K562 (cell line): ENCODE results near the gene POPDC2. TPM values are rescaled to one million over a fixed set of nuclear protein-coding genes. Genes with fewer than 3 reads are reported as not detected.
A peak's percentile ranks its signal among the peaks of the same experiment; 100 is the strongest.

Experiments
- ATAC-seq: fragments of 200-7000 bp; cut with Tn5 transposase; 3 replicates; pipeline ENCODE4 v1.9.1; 2020; ENCODE audit warnings: moderate library complexity
- BruUV-seq: library from RNA; stranded (reverse); fragments of 400-500 nt; replicated peaks from 2 replicates; lab custom pipeline; 2021; lab: Mats Ljungman, UMichigan
- CTCF ChIA-PET: fragments of 300-600 bp; formaldehyde crosslinking; extraction: SDS; loops from one replicate; lab custom pipeline; 2021; ENCODE audit warnings: low intra/inter-chr PET ratio; lab: Yijun Ruan, JAX
- POLR2A ChIA-PET: fragments of 300-600, 350-650 bp; sonication (Branson Sonifier 250); formaldehyde crosslinking; extraction: SDS; loops from one replicate; lab custom pipeline; 2021; ENCODE audit warnings: antibody characterized with exemption, inconsistent platforms; lab: Yijun Ruan, JAX
- DNase-seq, 4 experiments: peaks; one replicate each; pipeline versions ENCODE4 v3.0.0 to v3.0.0-alpha.2; 2011 to 2018; ENCODE audit warnings: low spot score in 3 of 4, mixed read lengths in 3 of 4; ENCODE audit errors: extremely low read depth in 1 of 4
- FAIRE-seq: peaks from 2 replicates; lab custom pipeline; 2011; peaks lifted over from hg19 to GRCh38; lab: Jason Lieb, UNC
- H2AFZ ChIP-seq: 2 replicates; pipeline ENCODE4 v1.6.0; 2011; ENCODE audit warnings: low read depth, low read length, control low read depth, inconsistent platforms
- H3K27ac ChIP-seq: fragments of 200-600 bp; 3 replicates; pipeline ENCODE4 v1.8.0; 2011; ENCODE audit warnings: low read depth, mild to moderate bottlenecking, control low read depth, inconsistent platforms, low read length, moderate library complexity, mixed read lengths; ENCODE audit errors: extremely low read depth
- H3K27me3 ChIP-seq, 2 experiments: fragments of 300-600 bp in 1 of 2; 2 replicates in 1 of 2; 3 replicates in 1 of 2; pipeline versions ENCODE4 v1.6.0 to v1.8.0; 2011; ENCODE audit warnings: inconsistent platforms in 2 of 2, low read length in 2 of 2, mild to moderate bottlenecking in 1 of 2, mixed read lengths in 1 of 2, moderate library complexity in 1 of 2; ENCODE audit not compliant: control insufficient read depth in 2 of 2, insufficient read depth in 2 of 2
- H3K36me3 ChIP-seq: fragments of 300-600 bp; 3 replicates; pipeline ENCODE4 v1.8.0; 2011; ENCODE audit warnings: mild to moderate bottlenecking, low read length, inconsistent platforms; ENCODE audit not compliant: control insufficient read depth, insufficient read depth
- H3K4me1 ChIP-seq, 2 experiments: fragments of 200-600 bp in 1 of 2; replicated peaks in 1 of 2; 2 replicates in 1 of 2; 3 replicates in 1 of 2; pipeline versions ENCODE4 v1.5.1 to v1.8.0; 2011; ENCODE audit warnings: inconsistent platforms in 2 of 2, low read length in 2 of 2, mild to moderate bottlenecking in 1 of 2, mixed read lengths in 1 of 2, moderate library complexity in 1 of 2; ENCODE audit not compliant: control insufficient read depth in 2 of 2, insufficient read depth in 2 of 2
- H3K4me2 ChIP-seq: 2 replicates; pipeline ENCODE4 v1.6.1; 2011; ENCODE audit warnings: low read length, control low read depth, inconsistent platforms, mixed read lengths; ENCODE audit not compliant: insufficient read depth
- H3K4me3 ChIP-seq: fragments of 200-600 bp; sonication (generic), shearing (Covaris generic); 2 replicates; pipeline ENCODE4 v1.5.1; 2016; ENCODE audit warnings: control low read depth, inconsistent platforms
- H3K79me2 ChIP-seq: fragments of 200-600 bp; 3 replicates; pipeline ENCODE4 v1.8.0; 2011; ENCODE audit warnings: low read length, inconsistent platforms; ENCODE audit not compliant: control insufficient read depth, insufficient read depth
- H3K9ac ChIP-seq, 2 experiments: 2 replicates each; pipeline versions ENCODE4 v1.6.0 to v1.6.1; 2011; ENCODE audit warnings: low read depth in 2 of 2, low read length in 2 of 2, control low read depth in 1 of 2, inconsistent platforms in 1 of 2, mild to moderate bottlenecking in 1 of 2, mixed read lengths in 1 of 2; ENCODE audit not compliant: insufficient read depth in 1 of 2
- H3K9me1 ChIP-seq: one replicate; pipeline ENCODE4 v1.6.0; 2011; ENCODE audit warnings: inconsistent platforms, mild to moderate bottlenecking, low read length, moderate library complexity; ENCODE audit not compliant: control insufficient read depth, insufficient read depth
- H3K9me3 ChIP-seq: replicated peaks from 2 replicates; pipeline ENCODE4 v1.5.1; 2011; ENCODE audit warnings: low read depth, low read length, inconsistent platforms; ENCODE audit not compliant: control insufficient read depth, insufficient read depth
- H4K20me1 ChIP-seq: replicated peaks from 2 replicates; pipeline ENCODE4 v1.6.1; 2011; ENCODE audit warnings: low read length, inconsistent platforms, mixed read lengths; ENCODE audit not compliant: control insufficient read depth, insufficient read depth
- CTBP1 ChIP-seq: fragments of 450-650 bp; IDR thresholded peaks from 2 replicates; pipeline ENCODE4 v1.6.1; 2016; ENCODE audit warnings: borderline replicate concordance
- DPF2 ChIP-seq: fragments of 450-650 bp; IDR thresholded peaks from 2 replicates; pipeline ENCODE4 v1.6.1; 2016
- FOXJ2 ChIP-seq: fragments of 200-800 bp; sonication (Bioruptor generic); IDR thresholded peaks from 2 replicates; pipeline ENCODE4 v1.6.1; 2016; ENCODE audit warnings: missing genetic modification characterization, missing compliant biosample characterization
- NR2C2 ChIP-seq, 2 experiments: fragments of 200-800 bp in 1 of 2; sonication (Bioruptor generic) in 1 of 2; sonication (generic) in 1 of 2; formaldehyde crosslinking in 1 of 2; IDR thresholded peaks; 2 replicates each; pipeline versions ENCODE4 v1.6.1 to v1.8.0; 2016 to 2022; ENCODE audit warnings: mild to moderate bottlenecking in 1 of 2, missing compliant biosample characterization in 1 of 2, missing genetic modification characterization in 1 of 2, missing genetic modification reagents in 1 of 2
- RAD21 ChIP-seq, 2 experiments: fragments of 250-450 bp in 1 of 2; fragments of 450-650 bp in 1 of 2; sonication (Bioruptor Pico) in 1 of 2; formaldehyde crosslinking in 1 of 2; IDR thresholded peaks in 1 of 2; conservative IDR thresholded peaks in 1 of 2; 2 replicates each; pipeline versions ENCODE4 v1.4.0 to v1.8.0; 2020 to 2022; ENCODE audit warnings: mild to moderate bottlenecking in 2 of 2, moderate library complexity in 1 of 2
- RCOR1 ChIP-seq, 2 experiments: IDR thresholded peaks; 2 replicates each; pipeline ENCODE4 v1.6.1; 2012; ENCODE audit warnings: low read depth in 2 of 2, low read length in 2 of 2, borderline replicate concordance in 1 of 2, improper control_type of control experiment in 1 of 2
- SOX6 ChIP-seq: fragments of 450-650 bp; IDR thresholded peaks from 2 replicates; pipeline ENCODE4 v1.6.1; 2014; ENCODE audit warnings: mild to moderate bottlenecking
- ZNF644 ChIP-seq: fragments of 200-800 bp; sonication (Bioruptor generic); IDR thresholded peaks from 2 replicates; pipeline ENCODE4 v1.6.1; 2016; ENCODE audit warnings: low read depth, missing genetic modification characterization, missing compliant biosample characterization
- in situ Hi-C: fragments of 300-500 bp; cut with MboI; formaldehyde crosslinking; loops from 4 replicates; pipeline ENCODE4 v1.15.0; 2018; ENCODE audit warnings: inconsistent platforms, mixed read lengths
- intact Hi-C: fragments of 100-400 bp; cut with micrococcal nuclease; formaldehyde crosslinking; loops from 2 replicates; pipeline ENCODE4 v1.14.2; 2022
- polyA plus RNA-seq, 8 experiments: library from polyadenylated mRNA; depleted of rRNA in 4 of 8; stranded (reverse) in 5 of 8; unstranded in 3 of 8; fragments of >200 nt; fragmentation: Nextera tagmentation in 2 of 8; fragmentation: Illumina TruSeq in 1 of 8; extraction: Ambion mirVana in 2 of 8; extraction: Trizol in 1 of 8; gene quantifications; 2 replicates each; pipeline versions ENCODE4 v1.2.1 to v1.2.3, GENCODE V29; 2011 to 2014; ENCODE audit warnings: inconsistent platforms in 1 of 8, missing spikeins in 1 of 8
- total RNA-seq, 7 experiments: library from RNA; depleted of rRNA in 6 of 7; stranded (reverse); fragments of >200 nt in 6 of 7; fragmentation: Illumina TruSeq in 2 of 7; extraction: Trizol in 2 of 7; gene quantifications; 2 replicates each; pipeline versions ENCODE4 v1.2.1 to v1.2.3, GENCODE V29; 2011 to 2021; ENCODE audit warnings: low replicate concordance in 1 of 7
- TF ChIP-seq, protein P1 (sequence below), 2 experiments: fragments of 450-650 bp; formaldehyde crosslinking in 1 of 2; IDR thresholded peaks; 2 replicates each; pipeline versions ENCODE4 v1.4.0 to v1.6.1; 2014 to 2020; ENCODE audit warnings: mild to moderate bottlenecking in 2 of 2, borderline replicate concordance in 1 of 2, low read depth in 1 of 2
- TF ChIP-seq, protein P2 (sequence below): fragments of 200-800 bp; sonication (Bioruptor generic); IDR thresholded peaks from 2 replicates; pipeline ENCODE4 v1.6.1; 2017; ENCODE audit warnings: missing genetic modification characterization, missing compliant biosample characterization

POPDC2 gene
- total and polyA plus RNA-seq, 9 of the 15 experiments (the other 6 are each of a cell fraction or from before 2014, with no cell fraction given) = 0.08 to 0.32 (median 0.13) TPM; not detected in 4

DNA sequence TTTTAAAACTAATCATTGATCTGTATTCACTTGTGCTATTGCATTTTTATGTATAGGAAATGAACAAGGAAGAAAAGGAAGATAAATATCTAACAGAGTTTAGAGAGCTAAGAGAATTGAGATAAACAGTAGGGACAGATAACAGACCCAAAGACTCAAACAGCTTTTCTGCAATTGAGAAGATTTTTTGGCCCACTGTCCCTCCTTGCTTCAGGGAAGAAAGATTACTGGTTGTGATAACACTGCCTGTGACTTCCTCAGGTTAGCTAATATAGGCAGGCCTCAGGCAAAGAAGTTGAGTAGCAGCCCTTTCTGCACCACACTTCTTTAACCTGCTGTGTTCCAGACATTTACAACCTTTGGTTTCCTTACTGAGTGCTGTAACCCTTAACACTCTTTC is 19.5 kb upstream of the POPDC2 start:
- Histone ChIP-seq H3K4me2 (no peak overlapping the region), H3K36me3 (peaks cover 4% of the 10 kb centered on the region; the same call in 2 of the 3 replicates), H3K9me1 (no peaks in the 10 kb centered on the region), H3K9me3 (no peaks in the 10 kb centered on the region), H3K9ac (no peak overlapping the region), H3K4me3 (no peak overlapping the region), H2AFZ (no peak overlapping the region), H3K27ac (0 out of 3 replicates have a peak overlapping the region, but pooled peaks have one; percentile 39), H3K79me2 (peaks cover 17% of the 10 kb centered on the region), H3K4me1 (peaks cover 0 to 7% of the 10 kb centered on the region in 2 experiments; a peak in 2 of 5 replicates), H3K27me3 (no peaks in the 10 kb centered on the region), H4K20me1 (no peaks in the 10 kb centered on the region)
- intact Hi-C loops = loop anchor here (5.0 to 10.0 kb wide), 8 partner anchors 43 to 795 kb away; partner anchors contain the start of gene CD80
- no peak for ATAC-seq
- ChIA-PET POLR2A (interaction anchor here (1.3 kb wide), 1 partner anchor 216 kb away, joined by 3 read pairs; the partner anchor contains the start of gene TMEM39A), CTCF (no interaction called here)
- in situ Hi-C loops = loop anchor here (25.0 kb wide), 2 partner anchors 543 to 793 kb away; partner anchors contain the start of gene TEX55
- no peak for FAIRE-seq
- DNase-seq = peak in 1 of 4 experiments; percentile 7
- BruUV-seq = no TSS peak
- TF ChIP-seq FOXJ2 (peak; percentile 70; the same call in 1 of the 2 replicates), RCOR1 (IDR thresholded peaks at IDR 0.05; ENCODE audit: borderline replicate concordance in 1 of 2, low read depth in 2 of 2, low read length in 2 of 2) (0 out of 4 replicates have a peak, but pooled peaks of 1 of the 2 experiments have one; percentile 20), SOX6 (peak; percentile 40; the same call in 1 of the 2 replicates), NR2C2 (CRISPR knock-in tag; IDR thresholded peaks at IDR 0.05) (no peak), NR2C2 (tag; IDR thresholded peaks at IDR 0.05) (0 out of 2 replicates have a peak, but pooled peaks have one; percentile 31), RAD21 (CRISPR knock-in tag; conservative IDR thresholded peaks at IDR 0.05 in 1 of 2, IDR thresholded peaks at IDR 0.05 in 1 of 2) (peak; percentile 23 to 32; a peak in 1 of 4 replicates), CTBP1 (0 out of 2 replicates have a peak, but pooled peaks have one; percentile 18), DPF2 (0 out of 2 replicates have a peak, but pooled peaks have one; percentile 16), ZNF644 (tag) (0 out of 2 replicates have a peak, but pooled peaks have one; percentile 29)
- TF ChIP-seq, protein P1, sequence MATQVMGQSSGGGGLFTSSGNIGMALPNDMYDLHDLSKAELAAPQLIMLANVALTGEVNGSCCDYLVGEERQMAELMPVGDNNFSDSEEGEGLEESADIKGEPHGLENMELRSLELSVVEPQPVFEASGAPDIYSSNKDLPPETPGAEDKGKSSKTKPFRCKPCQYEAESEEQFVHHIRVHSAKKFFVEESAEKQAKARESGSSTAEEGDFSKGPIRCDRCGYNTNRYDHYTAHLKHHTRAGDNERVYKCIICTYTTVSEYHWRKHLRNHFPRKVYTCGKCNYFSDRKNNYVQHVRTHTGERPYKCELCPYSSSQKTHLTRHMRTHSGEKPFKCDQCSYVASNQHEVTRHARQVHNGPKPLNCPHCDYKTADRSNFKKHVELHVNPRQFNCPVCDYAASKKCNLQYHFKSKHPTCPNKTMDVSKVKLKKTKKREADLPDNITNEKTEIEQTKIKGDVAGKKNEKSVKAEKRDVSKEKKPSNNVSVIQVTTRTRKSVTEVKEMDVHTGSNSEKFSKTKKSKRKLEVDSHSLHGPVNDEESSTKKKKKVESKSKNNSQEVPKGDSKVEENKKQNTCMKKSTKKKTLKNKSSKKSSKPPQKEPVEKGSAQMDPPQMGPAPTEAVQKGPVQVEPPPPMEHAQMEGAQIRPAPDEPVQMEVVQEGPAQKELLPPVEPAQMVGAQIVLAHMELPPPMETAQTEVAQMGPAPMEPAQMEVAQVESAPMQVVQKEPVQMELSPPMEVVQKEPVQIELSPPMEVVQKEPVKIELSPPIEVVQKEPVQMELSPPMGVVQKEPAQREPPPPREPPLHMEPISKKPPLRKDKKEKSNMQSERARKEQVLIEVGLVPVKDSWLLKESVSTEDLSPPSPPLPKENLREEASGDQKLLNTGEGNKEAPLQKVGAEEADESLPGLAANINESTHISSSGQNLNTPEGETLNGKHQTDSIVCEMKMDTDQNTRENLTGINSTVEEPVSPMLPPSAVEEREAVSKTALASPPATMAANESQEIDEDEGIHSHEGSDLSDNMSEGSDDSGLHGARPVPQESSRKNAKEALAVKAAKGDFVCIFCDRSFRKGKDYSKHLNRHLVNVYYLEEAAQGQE (IDR thresholded peaks at IDR 0.05; ENCODE audit: borderline replicate concordance) = peak; percentile 46; the same call in 1 of the 2 replicates
- TF ChIP-seq, protein P1 (CRISPR knock-in tag; IDR thresholded peaks at IDR 0.05; ENCODE audit: low read depth) = no peak
- TF ChIP-seq, protein P2, sequence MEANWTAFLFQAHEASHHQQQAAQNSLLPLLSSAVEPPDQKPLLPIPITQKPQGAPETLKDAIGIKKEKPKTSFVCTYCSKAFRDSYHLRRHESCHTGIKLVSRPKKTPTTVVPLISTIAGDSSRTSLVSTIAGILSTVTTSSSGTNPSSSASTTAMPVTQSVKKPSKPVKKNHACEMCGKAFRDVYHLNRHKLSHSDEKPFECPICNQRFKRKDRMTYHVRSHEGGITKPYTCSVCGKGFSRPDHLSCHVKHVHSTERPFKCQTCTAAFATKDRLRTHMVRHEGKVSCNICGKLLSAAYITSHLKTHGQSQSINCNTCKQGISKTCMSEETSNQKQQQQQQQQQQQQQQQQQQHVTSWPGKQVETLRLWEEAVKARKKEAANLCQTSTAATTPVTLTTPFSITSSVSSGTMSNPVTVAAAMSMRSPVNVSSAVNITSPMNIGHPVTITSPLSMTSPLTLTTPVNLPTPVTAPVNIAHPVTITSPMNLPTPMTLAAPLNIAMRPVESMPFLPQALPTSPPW (CRISPR knock-in tag) = peak; percentile 27; the same call in 1 of the 2 replicates
